WTC11 (cell line): Measurements from ENCODE around the gene KY. TPM values are rescaled to one million over a fixed set of nuclear protein-coding genes. Genes with fewer than 3 reads are reported as not detected.

Experiments
- ATAC-seq: fragments of 200-7000 bp; cut with Tn5 transposase; 2 replicates; pipeline ENCODE4 v1.10.0; 2021; ENCODE audit warnings: mild to moderate bottlenecking, moderate library complexity
- CTCF ChIA-PET: fragments of 300-600 bp; sonication (Branson Sonifier 250); formaldehyde crosslinking; loops from one replicate; lab custom pipeline; 2021; ENCODE audit warnings: antibody characterized with exemption; lab: Charles Lee
- POLR2A ChIA-PET: fragments of 350-600 bp; sonication (Branson Sonifier 250); formaldehyde crosslinking; loops from one replicate; lab custom pipeline; 2021; ENCODE audit warnings: antibody characterized with exemption; lab: Charles Lee
- DNase-seq: peaks from one replicate; pipeline ENCODE4 v3.0.0; 2021; ENCODE audit warnings: low spot score
- H3K27ac Mint-ChIP-seq: 2 replicates; pipeline ENCODE4 v1.8.0; 2021; ENCODE audit warnings: mixed read lengths
- H3K27me3 Mint-ChIP-seq: 2 replicates; pipeline ENCODE4 v1.8.0; 2021; ENCODE audit warnings: low read depth, mild to moderate bottlenecking, moderate library complexity, mixed read lengths
- H3K36me3 Mint-ChIP-seq: 2 replicates; pipeline ENCODE4 v1.8.0; 2021; ENCODE audit warnings: mixed read lengths
- H3K4me1 Mint-ChIP-seq: 2 replicates; pipeline ENCODE4 v1.8.0; 2022; ENCODE audit warnings: mixed read lengths
- H3K4me3 Mint-ChIP-seq: 2 replicates; pipeline ENCODE4 v1.8.0; 2021; ENCODE audit warnings: mild to moderate bottlenecking, moderate library complexity, mixed read lengths
- H3K9me3 Mint-ChIP-seq: 2 replicates; pipeline ENCODE4 v1.8.0; 2021; ENCODE audit warnings: mixed read lengths
- ATF6 ChIP-seq: sonication (generic); formaldehyde crosslinking; IDR thresholded peaks from 2 replicates; pipeline ENCODE4 v1.8.1; 2023; ENCODE audit warnings: mild to moderate bottlenecking, missing genetic modification reagents
- CREB1 ChIP-seq: sonication (generic); formaldehyde crosslinking; IDR thresholded peaks from 2 replicates; pipeline ENCODE4 v1.8.0; 2023; ENCODE audit warnings: mild to moderate bottlenecking, missing genetic modification reagents
- ELF4 ChIP-seq: sonication (generic); formaldehyde crosslinking; IDR thresholded peaks from 2 replicates; pipeline ENCODE4 v1.8.1; 2022; ENCODE audit warnings: low read depth, mild to moderate bottlenecking, moderate library complexity, missing genetic modification reagents
- ESRRA ChIP-seq: sonication (generic); formaldehyde crosslinking; IDR thresholded peaks from 2 replicates; pipeline ENCODE4 v1.8.1; 2022; ENCODE audit warnings: mild to moderate bottlenecking, missing genetic modification reagents, borderline replicate concordance
- GRHL2 ChIP-seq: fragments of 250-450 bp; sonication (Bioruptor Pico); IDR thresholded peaks from 2 replicates; pipeline ENCODE4 v1.8.0; 2022; ENCODE audit warnings: mild to moderate bottlenecking, moderate library complexity; ENCODE audit not compliant: insufficient replicate concordance, severe bottlenecking
- HMGA2 ChIP-seq: fragments of 250-450 bp; sonication (Bioruptor Pico); IDR thresholded peaks from 2 replicates; pipeline ENCODE4 v1.4.0; 2021; ENCODE audit warnings: mild to moderate bottlenecking, moderate library complexity
- MYBL2 ChIP-seq: sonication (generic); formaldehyde crosslinking; IDR thresholded peaks from 2 replicates; pipeline ENCODE4 v1.8.1; 2023; ENCODE audit warnings: mild to moderate bottlenecking, moderate library complexity, missing genetic modification reagents
- NR1H2 ChIP-seq: sonication (generic); formaldehyde crosslinking; IDR thresholded peaks from 2 replicates; pipeline ENCODE4 v1.9.0; 2021; ENCODE audit warnings: mild to moderate bottlenecking, moderate library complexity, missing genetic modification reagents
- PRRX2 ChIP-seq: fragments of 250-450 bp; sonication (Bioruptor Pico); IDR thresholded peaks from 2 replicates; pipeline ENCODE4 v1.8.0; 2021; ENCODE audit warnings: mild to moderate bottlenecking
- SMAD3 ChIP-seq: sonication (generic); formaldehyde crosslinking; IDR thresholded peaks from 2 replicates; pipeline ENCODE4 v1.8.0; 2022; ENCODE audit warnings: missing genetic modification reagents, mild to moderate bottlenecking, borderline replicate concordance
- SOX15 ChIP-seq: fragments of 250-450 bp; sonication (Bioruptor Pico); IDR thresholded peaks from 2 replicates; pipeline ENCODE4 v1.9.0; 2021; ENCODE audit warnings: mild to moderate bottlenecking
- STAT6 ChIP-seq: sonication (generic); formaldehyde crosslinking; conservative IDR thresholded peaks from 2 replicates; pipeline ENCODE4 v1.8.1; 2023; ENCODE audit warnings: mild to moderate bottlenecking, low read depth, missing genetic modification reagents, moderate library complexity
- TEAD1 ChIP-seq: sonication (generic); formaldehyde crosslinking; IDR thresholded peaks from 2 replicates; pipeline ENCODE4 v1.8.0; 2022; ENCODE audit warnings: mild to moderate bottlenecking, missing genetic modification reagents
- ZNF121 ChIP-seq: sonication (generic); formaldehyde crosslinking; IDR thresholded peaks from 2 replicates; pipeline ENCODE4 v1.8.0; 2023; ENCODE audit warnings: missing genetic modification reagents
- total RNA-seq: library from RNA; stranded (reverse); gene quantifications from 3 replicates; pipeline ENCODE4 v1.2.3, GENCODE V29; 2021
- TF ChIP-seq, protein P1 (sequence below): sonication (generic); formaldehyde crosslinking; IDR thresholded peaks from 2 replicates; pipeline ENCODE4 v1.8.1; 2022; ENCODE audit warnings: mild to moderate bottlenecking, moderate library complexity, missing genetic modification reagents
- TF ChIP-seq, protein P2 (sequence below): sonication (generic); formaldehyde crosslinking; IDR thresholded peaks from 2 replicates; pipeline ENCODE4 v1.8.0; 2022; ENCODE audit warnings: mild to moderate bottlenecking, missing genetic modification reagents
- TF ChIP-seq, protein P3 (sequence below): sonication (generic); formaldehyde crosslinking; IDR thresholded peaks from 2 replicates; pipeline ENCODE4 v1.8.1; 2023; ENCODE audit warnings: mild to moderate bottlenecking, missing genetic modification reagents, moderate library complexity
- TF ChIP-seq, protein P4 (sequence below): sonication (generic); formaldehyde crosslinking; IDR thresholded peaks from 2 replicates; pipeline ENCODE4 v1.8.0; 2022; ENCODE audit warnings: missing genetic modification reagents

The KY gene
- total RNA-seq, 1 experiment from 2014 or later = not detected

- TF ChIP-seq HMGA2 (CRISPR knock-in tag) (no peak), TEAD1 (CRISPR knock-in tag) (no peak), GRHL2 (no peak)
Measured at GRCh38 chr3:134659391-134660045, 8.7 kb upstream of the KY start (continued).

DNA sequence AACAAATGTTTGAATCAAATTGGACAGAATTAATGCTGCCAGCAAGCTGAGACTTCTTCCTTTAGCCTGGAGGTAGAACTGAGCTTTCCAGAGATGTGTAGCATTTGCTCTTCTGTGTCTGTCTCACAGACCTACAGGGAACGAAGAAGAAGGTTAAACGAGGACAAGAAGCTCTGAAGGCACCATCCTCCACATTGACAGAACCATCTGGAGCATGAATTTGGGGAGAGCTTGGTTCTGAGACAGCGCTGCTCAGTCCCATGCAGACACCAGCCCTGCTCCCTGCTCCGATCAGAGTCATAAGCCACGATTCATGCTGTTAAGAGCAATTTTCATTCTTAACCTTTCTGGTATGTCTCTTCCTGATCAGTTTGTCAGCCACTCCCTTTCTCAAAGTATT is 7.7 kb upstream of the KY start:
- peaks cover 10% of the 10 kb centered on the region for H3K4me1 Mint-ChIP-seq
- H3K27ac Mint-ChIP-seq = no peak overlapping the region
- no peak for DNase-seq
- H3K27me3 Mint-ChIP-seq = peaks cover 37% of the 10 kb centered on the region
- ATAC-seq = no peak
- no peaks in the 10 kb centered on the region for H3K9me3 Mint-ChIP-seq
- no peak overlapping the region for H3K4me3 Mint-ChIP-seq
- no peaks in the 10 kb centered on the region for H3K36me3 Mint-ChIP-seq
- POLR2A ChIA-PET = no interaction called here
- CTCF ChIA-PET = interaction anchor here (1.5 kb wide), 1 partner anchor 19 kb away, joined by 5 read pairs; no protein-coding TSS in a partner anchor
- no peak for TF ChIP-seq ZNF121 (CRISPR knock-in tag)
- no peak for TF ChIP-seq TEAD1 (CRISPR knock-in tag)
- TF ChIP-seq CREB1 (CRISPR knock-in tag) = no peak
- TF ChIP-seq NR1H2 (CRISPR knock-in tag) = no peak
- no peak for TF ChIP-seq ESRRA (CRISPR knock-in tag)
- TF ChIP-seq ELF4 = no peak
- no peak for TF ChIP-seq MYBL2
- TF ChIP-seq, protein P1, sequence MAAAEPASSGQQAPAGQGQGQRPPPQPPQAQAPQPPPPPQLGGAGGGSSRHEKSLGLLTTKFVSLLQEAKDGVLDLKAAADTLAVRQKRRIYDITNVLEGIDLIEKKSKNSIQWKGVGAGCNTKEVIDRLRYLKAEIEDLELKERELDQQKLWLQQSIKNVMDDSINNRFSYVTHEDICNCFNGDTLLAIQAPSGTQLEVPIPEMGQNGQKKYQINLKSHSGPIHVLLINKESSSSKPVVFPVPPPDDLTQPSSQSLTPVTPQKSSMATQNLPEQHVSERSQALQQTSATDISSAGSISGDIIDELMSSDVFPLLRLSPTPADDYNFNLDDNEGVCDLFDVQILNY = no peak
- no peak for TF ChIP-seq SMAD3
- no peak for TF ChIP-seq SOX15
- TF ChIP-seq, protein P2, sequence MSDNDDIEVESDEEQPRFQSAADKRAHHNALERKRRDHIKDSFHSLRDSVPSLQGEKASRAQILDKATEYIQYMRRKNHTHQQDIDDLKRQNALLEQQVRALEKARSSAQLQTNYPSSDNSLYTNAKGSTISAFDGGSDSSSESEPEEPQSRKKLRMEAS = no peak
- no peak for TF ChIP-seq STAT6
- no peak for TF ChIP-seq ATF6 (CRISPR knock-in tag)

DNA sequence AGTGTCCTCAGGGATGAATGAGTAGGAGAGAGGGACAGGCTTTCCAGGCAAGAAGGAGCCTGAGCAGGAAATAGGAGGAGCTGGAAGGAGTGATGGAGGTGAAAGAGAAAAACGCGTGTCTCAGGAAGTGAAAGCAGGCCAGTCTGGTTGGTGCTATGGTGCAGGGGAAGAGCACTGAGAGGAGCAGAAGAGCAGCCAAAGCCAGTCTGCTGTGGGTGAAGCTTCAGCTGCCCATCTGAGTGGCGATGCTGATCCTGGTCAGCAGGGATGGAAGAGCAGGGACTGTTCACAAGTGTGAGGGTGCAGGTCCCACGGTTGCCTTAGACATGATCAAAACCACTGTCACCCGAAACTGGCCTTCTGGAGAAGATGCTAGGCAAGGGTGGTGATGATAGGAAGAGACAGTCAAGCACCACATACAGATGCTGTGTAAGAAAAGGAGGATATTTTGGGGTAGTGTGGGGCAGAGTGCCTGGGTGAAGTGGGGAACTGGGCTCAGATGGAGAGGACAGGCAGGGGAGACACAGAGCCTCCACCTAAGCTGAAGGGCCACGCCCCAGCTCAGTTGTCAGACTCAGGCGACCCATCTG is 5.5 kb upstream of the KY start:
- Mint-ChIP-seq H3K4me3 (no peak overlapping the region), H3K4me1 (peaks cover 14% of the 10 kb centered on the region), H3K27ac (no peak overlapping the region), H3K9me3 (no peaks in the 10 kb centered on the region), H3K36me3 (no peaks in the 10 kb centered on the region), H3K27me3 (peaks cover 60% of the 10 kb centered on the region)
- DNase-seq (no peak), ATAC-seq (no peak)
- ChIA-PET POLR2A (no interaction called here), CTCF (interaction anchor here (1.0 to 1.2 kb wide), 3 partner anchors 21 to 99 kb away, joined by 3 to 5 read pairs (median 4); no protein-coding TSS in a partner anchor)
- no peak for TF ChIP-seq ZNF121 (CRISPR knock-in tag)
- TF ChIP-seq, protein P3, sequence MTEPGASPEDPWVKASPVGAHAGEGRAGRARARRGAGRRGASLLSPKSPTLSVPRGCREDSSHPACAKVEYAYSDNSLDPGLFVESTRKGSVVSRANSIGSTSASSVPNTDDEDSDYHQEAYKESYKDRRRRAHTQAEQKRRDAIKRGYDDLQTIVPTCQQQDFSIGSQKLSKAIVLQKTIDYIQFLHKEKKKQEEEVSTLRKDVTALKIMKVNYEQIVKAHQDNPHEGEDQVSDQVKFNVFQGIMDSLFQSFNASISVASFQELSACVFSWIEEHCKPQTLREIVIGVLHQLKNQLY (CRISPR knock-in tag) = no peak
- no peak for TF ChIP-seq STAT6
- no peak for TF ChIP-seq PRRX2
- TF ChIP-seq, protein P4, sequence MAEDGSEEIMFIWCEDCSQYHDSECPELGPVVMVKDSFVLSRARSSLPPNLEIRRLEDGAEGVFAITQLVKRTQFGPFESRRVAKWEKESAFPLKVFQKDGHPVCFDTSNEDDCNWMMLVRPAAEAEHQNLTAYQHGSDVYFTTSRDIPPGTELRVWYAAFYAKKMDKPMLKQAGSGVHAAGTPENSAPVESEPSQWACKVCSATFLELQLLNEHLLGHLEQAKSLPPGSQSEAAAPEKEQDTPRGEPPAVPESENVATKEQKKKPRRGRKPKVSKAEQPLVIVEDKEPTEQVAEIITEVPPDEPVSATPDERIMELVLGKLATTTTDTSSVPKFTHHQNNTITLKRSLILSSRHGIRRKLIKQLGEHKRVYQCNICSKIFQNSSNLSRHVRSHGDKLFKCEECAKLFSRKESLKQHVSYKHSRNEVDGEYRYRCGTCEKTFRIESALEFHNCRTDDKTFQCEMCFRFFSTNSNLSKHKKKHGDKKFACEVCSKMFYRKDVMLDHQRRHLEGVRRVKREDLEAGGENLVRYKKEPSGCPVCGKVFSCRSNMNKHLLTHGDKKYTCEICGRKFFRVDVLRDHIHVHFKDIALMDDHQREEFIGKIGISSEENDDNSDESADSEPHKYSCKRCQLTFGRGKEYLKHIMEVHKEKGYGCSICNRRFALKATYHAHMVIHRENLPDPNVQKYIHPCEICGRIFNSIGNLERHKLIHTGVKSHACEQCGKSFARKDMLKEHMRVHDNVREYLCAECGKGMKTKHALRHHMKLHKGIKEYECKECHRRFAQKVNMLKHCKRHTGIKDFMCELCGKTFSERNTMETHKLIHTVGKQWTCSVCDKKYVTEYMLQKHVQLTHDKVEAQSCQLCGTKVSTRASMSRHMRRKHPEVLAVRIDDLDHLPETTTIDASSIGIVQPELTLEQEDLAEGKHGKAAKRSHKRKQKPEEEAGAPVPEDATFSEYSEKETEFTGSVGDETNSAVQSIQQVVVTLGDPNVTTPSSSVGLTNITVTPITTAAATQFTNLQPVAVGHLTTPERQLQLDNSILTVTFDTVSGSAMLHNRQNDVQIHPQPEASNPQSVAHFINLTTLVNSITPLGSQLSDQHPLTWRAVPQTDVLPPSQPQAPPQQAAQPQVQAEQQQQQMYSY (CRISPR knock-in tag) = no peak
- TF ChIP-seq, protein P1 = no peak
